GM23338 (cell line): ENCODE data around the gene IRF1. TPM values are rescaled to one million over a fixed set of nuclear protein-coding genes. Genes with fewer than 3 reads are reported as not detected.

Experiments
- ATAC-seq: fragments of 200-7000 bp; cut with Tn5 transposase; 3 replicates; pipeline ENCODE4 v1.9.1; 2020
- DNase-seq: peaks from one replicate; pipeline ENCODE4 v3.0.0-alpha.2; 2015; ENCODE audit warnings: low spot score
- H2AFZ ChIP-seq: fragments of 200-600 bp; sonication (generic); 2 replicates; pipeline ENCODE4 v1.8.0; 2016; ENCODE audit warnings: antibody characterized with exemption, mild to moderate bottlenecking, moderate library complexity
- H3F3A ChIP-seq: fragments of 200-600 bp; sonication (generic); replicated peaks from 2 replicates; pipeline ENCODE4 v1.8.0; 2017; ENCODE audit warnings: antibody characterized with exemption, mixed run types, low read depth
- H3K27ac ChIP-seq: fragments of 200-600 bp; sonication (generic); 2 replicates; pipeline ENCODE4 v1.6.1; 2016; ENCODE audit warnings: low read depth
- H3K27me3 ChIP-seq: fragments of 200-600 bp; sonication (generic); 2 replicates; pipeline ENCODE4 v1.8.0; 2016; ENCODE audit warnings: mild to moderate bottlenecking, mixed run types, moderate library complexity; ENCODE audit not compliant: insufficient read depth
- H3K36me3 ChIP-seq: fragments of 200-600 bp; sonication (generic); 2 replicates; pipeline ENCODE4 v1.8.0; 2016; ENCODE audit warnings: mild to moderate bottlenecking; ENCODE audit not compliant: insufficient read depth
- H3K4me1 ChIP-seq: fragments of 200-600 bp; sonication (generic); 2 replicates; pipeline ENCODE4 v1.8.0; 2016; ENCODE audit warnings: mild to moderate bottlenecking, moderate library complexity; ENCODE audit not compliant: insufficient read depth
- H3K4me2 ChIP-seq: fragments of 200-600 bp; sonication (generic); 2 replicates; pipeline ENCODE4 v1.7.1; 2017; ENCODE audit warnings: mixed run types
- H3K4me3 ChIP-seq: fragments of 200-600 bp; sonication (generic); 2 replicates; pipeline ENCODE4 v1.6.1; 2016; ENCODE audit warnings: mixed run types
- H3K79me2 ChIP-seq: fragments of 200-600 bp; sonication (generic); replicated peaks from 2 replicates; pipeline ENCODE4 v1.8.0; 2017; ENCODE audit warnings: mild to moderate bottlenecking; ENCODE audit not compliant: insufficient read depth
- H3K9me2 ChIP-seq: fragments of 200-600 bp; sonication (generic); 2 replicates; pipeline ENCODE4 v1.8.0; 2017; ENCODE audit not compliant: insufficient read depth
- H4K20me1 ChIP-seq: fragments of 200-600 bp; sonication (generic); replicated peaks from 2 replicates; pipeline ENCODE4 v1.8.0; 2017; ENCODE audit warnings: mild to moderate bottlenecking; ENCODE audit not compliant: insufficient read depth
- H3K27ac Mint-ChIP-seq: 2 replicates; pipeline ENCODE4 v1.8.0; 2020; ENCODE audit warnings: inconsistent platforms, mild to moderate bottlenecking, moderate library complexity, mixed read lengths
- H3K27me3 Mint-ChIP-seq: 3 replicates; pipeline ENCODE4 v1.8.0; 2022; ENCODE audit warnings: low read depth, mild to moderate bottlenecking, moderate library complexity, mixed read lengths, inconsistent platforms; ENCODE audit not compliant: insufficient read depth, poor library complexity
- H3K36me3 Mint-ChIP-seq: 3 replicates; pipeline ENCODE4 v1.8.0; 2021; ENCODE audit warnings: low read depth, mild to moderate bottlenecking, inconsistent platforms, moderate library complexity, mixed read lengths
- H3K4me1 Mint-ChIP-seq: 3 replicates; pipeline ENCODE4 v1.8.0; 2020; ENCODE audit warnings: mild to moderate bottlenecking, inconsistent platforms, mixed read lengths
- H3K4me3 Mint-ChIP-seq: 3 replicates; pipeline ENCODE4 v1.8.0; 2021; ENCODE audit warnings: moderate library complexity, mild to moderate bottlenecking, inconsistent platforms, mixed read lengths
- H3K9me3 Mint-ChIP-seq: 3 replicates; pipeline ENCODE4 v1.8.0; 2020; ENCODE audit warnings: moderate library complexity, mild to moderate bottlenecking, inconsistent platforms, mixed read lengths
- EZH2 ChIP-seq: fragments of 200-600 bp; sonication (generic); IDR thresholded peaks from one replicate; pipeline ENCODE4 v1.8.0; 2017; ENCODE audit warnings: antibody characterized with exemption, mild to moderate bottlenecking, low read depth; ENCODE audit not compliant: unreplicated experiment
- JUNB ChIP-seq: IDR thresholded peaks from one replicate; pipeline ENCODE4 v1.6.1; 2016; ENCODE audit warnings: antibody characterized with exemption; ENCODE audit not compliant: unreplicated experiment
- NANOG ChIP-seq: IDR thresholded peaks from 2 replicates; pipeline ENCODE4 v1.6.1; 2016; ENCODE audit warnings: antibody characterized with exemption, borderline replicate concordance
- POLR2AphosphoS5 ChIP-seq: IDR thresholded peaks from 2 replicates; pipeline ENCODE4 v1.6.1; 2016; ENCODE audit warnings: antibody characterized with exemption, low read depth
- ZNF114 ChIP-seq: fragments of 250-450 bp; sonication (Bioruptor Pico); IDR thresholded peaks from 2 replicates; pipeline ENCODE4 v1.5.0; 2020; ENCODE audit warnings: mild to moderate bottlenecking, moderate library complexity
- ZNF331 ChIP-seq: fragments of 250-450 bp; sonication (Bioruptor Pico); IDR thresholded peaks from 2 replicates; pipeline ENCODE4 v1.5.0; 2020; ENCODE audit warnings: low read depth, mild to moderate bottlenecking, moderate library complexity
- polyA plus RNA-seq: library from polyadenylated mRNA; unstranded; fragments of >200 nt; fragmentation: Nextera tagmentation; extraction: Ambion mirVana; gene quantifications from 2 replicates; pipeline ENCODE4 v1.2.1, GENCODE V29; 2016
- total RNA-seq: library from RNA; depleted of rRNA; stranded (reverse); fragments of >200 nt; shearing (Covaris generic); gene quantifications from 2 replicates; pipeline ENCODE4 v1.2.3, GENCODE V29; 2014
- TF ChIP-seq, protein P1 (sequence below): IDR thresholded peaks from 2 replicates; pipeline ENCODE4 v1.6.1; 2016; ENCODE audit warnings: antibody characterized with exemption
- TF ChIP-seq, protein P2 (sequence below), 2 experiments: fragments of 200-600 bp in 1 of 2; sonication (generic) in 1 of 2; conservative IDR thresholded peaks; 2 replicates each; pipeline versions ENCODE4 v1.5.1 to v1.6.1; 2016 to 2017; ENCODE audit warnings: antibody characterized with exemption in 2 of 2, low read depth in 2 of 2, mild to moderate bottlenecking in 2 of 2, moderate library complexity in 1 of 2
- TF ChIP-seq, protein P3 (sequence below): IDR thresholded peaks from one replicate; pipeline ENCODE4 v1.6.1; 2018; ENCODE audit warnings: antibody characterized with exemption; ENCODE audit not compliant: unreplicated experiment

The IRF1 gene
- total and polyA plus RNA-seq, 2 experiments from 2014 or later, result 6.9 to 8.6 TPM

DNA sequence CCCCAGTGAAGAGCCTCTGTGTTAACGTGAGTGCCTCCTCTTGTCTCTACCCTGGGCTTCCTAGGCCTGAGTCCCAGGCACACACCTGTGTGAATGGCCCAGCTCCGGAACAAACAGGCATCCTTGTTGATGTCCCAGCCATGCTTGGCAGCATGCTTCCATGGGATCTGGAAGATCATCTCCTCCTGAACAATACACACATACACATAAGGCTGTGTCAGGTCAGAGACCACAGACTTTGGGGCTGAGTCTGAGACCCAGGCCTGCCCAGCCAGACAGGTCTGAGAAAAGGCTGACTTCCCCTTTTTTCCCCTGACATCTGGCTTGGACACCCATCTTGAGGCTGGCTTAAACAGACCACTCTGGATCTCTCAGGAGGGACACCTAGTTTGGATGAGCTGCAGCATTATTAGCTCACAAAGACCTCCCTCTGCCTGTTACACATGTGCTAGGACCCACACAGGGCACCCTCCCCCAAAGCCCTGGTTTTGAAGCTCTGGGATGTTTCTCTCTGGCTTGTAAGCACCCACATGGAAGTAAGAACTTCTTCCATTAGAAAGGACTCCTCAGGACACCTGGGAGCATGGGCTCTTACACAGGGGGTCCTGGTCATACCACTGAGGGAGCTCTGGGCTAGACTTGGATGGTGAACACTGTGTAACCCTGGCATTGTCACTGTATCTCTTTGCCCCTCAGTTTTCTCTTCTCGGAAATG lies 2.6 kb downstream of the IRF1 start (continued):
- TF ChIP-seq, protein P1, sequence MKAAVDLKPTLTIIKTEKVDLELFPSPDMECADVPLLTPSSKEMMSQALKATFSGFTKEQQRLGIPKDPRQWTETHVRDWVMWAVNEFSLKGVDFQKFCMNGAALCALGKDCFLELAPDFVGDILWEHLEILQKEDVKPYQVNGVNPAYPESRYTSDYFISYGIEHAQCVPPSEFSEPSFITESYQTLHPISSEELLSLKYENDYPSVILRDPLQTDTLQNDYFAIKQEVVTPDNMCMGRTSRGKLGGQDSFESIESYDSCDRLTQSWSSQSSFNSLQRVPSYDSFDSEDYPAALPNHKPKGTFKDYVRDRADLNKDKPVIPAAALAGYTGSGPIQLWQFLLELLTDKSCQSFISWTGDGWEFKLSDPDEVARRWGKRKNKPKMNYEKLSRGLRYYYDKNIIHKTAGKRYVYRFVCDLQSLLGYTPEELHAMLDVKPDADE, result no peak
- TF ChIP-seq EZH2 (no peak), NANOG (no peak), ZNF331 (no peak), POLR2AphosphoS5 (no peak), JUNB (no peak)
- TF ChIP-seq, protein P2, sequence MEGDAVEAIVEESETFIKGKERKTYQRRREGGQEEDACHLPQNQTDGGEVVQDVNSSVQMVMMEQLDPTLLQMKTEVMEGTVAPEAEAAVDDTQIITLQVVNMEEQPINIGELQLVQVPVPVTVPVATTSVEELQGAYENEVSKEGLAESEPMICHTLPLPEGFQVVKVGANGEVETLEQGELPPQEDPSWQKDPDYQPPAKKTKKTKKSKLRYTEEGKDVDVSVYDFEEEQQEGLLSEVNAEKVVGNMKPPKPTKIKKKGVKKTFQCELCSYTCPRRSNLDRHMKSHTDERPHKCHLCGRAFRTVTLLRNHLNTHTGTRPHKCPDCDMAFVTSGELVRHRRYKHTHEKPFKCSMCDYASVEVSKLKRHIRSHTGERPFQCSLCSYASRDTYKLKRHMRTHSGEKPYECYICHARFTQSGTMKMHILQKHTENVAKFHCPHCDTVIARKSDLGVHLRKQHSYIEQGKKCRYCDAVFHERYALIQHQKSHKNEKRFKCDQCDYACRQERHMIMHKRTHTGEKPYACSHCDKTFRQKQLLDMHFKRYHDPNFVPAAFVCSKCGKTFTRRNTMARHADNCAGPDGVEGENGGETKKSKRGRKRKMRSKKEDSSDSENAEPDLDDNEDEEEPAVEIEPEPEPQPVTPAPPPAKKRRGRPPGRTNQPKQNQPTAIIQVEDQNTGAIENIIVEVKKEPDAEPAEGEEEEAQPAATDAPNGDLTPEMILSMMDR (conservative IDR thresholded peaks at IDR 0.05; ENCODE audit: low read depth in 2 of 2), result no peak

DNA sequence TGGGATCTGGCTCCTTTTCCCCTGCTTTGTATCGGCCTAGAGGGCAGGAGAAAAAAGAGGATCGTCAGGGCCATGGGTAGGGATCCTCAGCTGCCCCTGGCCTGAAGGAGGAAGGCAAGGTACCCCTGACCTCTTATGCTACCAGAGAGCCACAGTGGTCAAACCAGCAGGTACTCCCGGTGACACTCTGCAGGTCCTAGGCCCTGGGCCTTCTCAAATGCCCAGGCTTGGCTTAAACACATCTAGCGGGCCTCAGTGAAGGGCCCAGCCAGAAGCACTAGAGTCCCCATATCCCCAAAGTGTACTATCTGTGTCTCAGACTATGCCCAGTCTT lies 3.5 kb downstream of the IRF1 start:
- Histone ChIP-seq H3K36me3 (no peaks in the 10 kb centered on the region), H4K20me1 (peaks cover 3% of the 10 kb centered on the region; the same call in 1 of the 2 replicates), H2AFZ (no peak overlapping the region), H3F3A (no peaks in the 10 kb centered on the region), H3K27me3 (peaks cover 17% of the 10 kb centered on the region), H3K9me2 (no peaks in the 10 kb centered on the region), H3K4me2 (no peak overlapping the region), H3K4me1 (peaks cover 7% of the 10 kb centered on the region), H3K4me3 (no peak overlapping the region), H3K27ac (no peak overlapping the region), H3K79me2 (0 out of 2 replicates have a peak, but pooled peaks cover 5% of the 10 kb centered on the region)
- Mint-ChIP-seq H3K9me3 (no peaks in the 10 kb centered on the region), H3K27me3 (peaks cover 18% of the 10 kb centered on the region), H3K4me3 (no peak overlapping the region), H3K4me1 (peaks cover 19% of the 10 kb centered on the region), H3K27ac (no peak overlapping the region), H3K36me3 (peaks cover 20% of the 10 kb centered on the region)
- ATAC-seq (no peak), DNase-seq (no peak)
- TF ChIP-seq ZNF114 (CRISPR knock-in tag), result no peak
- TF ChIP-seq, protein P1, result no peak
- TF ChIP-seq, protein P3, sequence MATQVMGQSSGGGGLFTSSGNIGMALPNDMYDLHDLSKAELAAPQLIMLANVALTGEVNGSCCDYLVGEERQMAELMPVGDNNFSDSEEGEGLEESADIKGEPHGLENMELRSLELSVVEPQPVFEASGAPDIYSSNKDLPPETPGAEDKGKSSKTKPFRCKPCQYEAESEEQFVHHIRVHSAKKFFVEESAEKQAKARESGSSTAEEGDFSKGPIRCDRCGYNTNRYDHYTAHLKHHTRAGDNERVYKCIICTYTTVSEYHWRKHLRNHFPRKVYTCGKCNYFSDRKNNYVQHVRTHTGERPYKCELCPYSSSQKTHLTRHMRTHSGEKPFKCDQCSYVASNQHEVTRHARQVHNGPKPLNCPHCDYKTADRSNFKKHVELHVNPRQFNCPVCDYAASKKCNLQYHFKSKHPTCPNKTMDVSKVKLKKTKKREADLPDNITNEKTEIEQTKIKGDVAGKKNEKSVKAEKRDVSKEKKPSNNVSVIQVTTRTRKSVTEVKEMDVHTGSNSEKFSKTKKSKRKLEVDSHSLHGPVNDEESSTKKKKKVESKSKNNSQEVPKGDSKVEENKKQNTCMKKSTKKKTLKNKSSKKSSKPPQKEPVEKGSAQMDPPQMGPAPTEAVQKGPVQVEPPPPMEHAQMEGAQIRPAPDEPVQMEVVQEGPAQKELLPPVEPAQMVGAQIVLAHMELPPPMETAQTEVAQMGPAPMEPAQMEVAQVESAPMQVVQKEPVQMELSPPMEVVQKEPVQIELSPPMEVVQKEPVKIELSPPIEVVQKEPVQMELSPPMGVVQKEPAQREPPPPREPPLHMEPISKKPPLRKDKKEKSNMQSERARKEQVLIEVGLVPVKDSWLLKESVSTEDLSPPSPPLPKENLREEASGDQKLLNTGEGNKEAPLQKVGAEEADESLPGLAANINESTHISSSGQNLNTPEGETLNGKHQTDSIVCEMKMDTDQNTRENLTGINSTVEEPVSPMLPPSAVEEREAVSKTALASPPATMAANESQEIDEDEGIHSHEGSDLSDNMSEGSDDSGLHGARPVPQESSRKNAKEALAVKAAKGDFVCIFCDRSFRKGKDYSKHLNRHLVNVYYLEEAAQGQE, result no peak
